HEK293T (cell line): ENCODE measurements around the gene COASY.

ENCODE experiments used
- BHLHE40 ChIP-seq: fragments of 450-650 bp; IDR thresholded peaks from 2 replicates; pipeline ENCODE4 v1.6.1; 2016; ENCODE audit warnings: mild to moderate bottlenecking, moderate library complexity, borderline replicate concordance
- FOXA1 ChIP-seq: fragments of 450-650 bp; IDR thresholded peaks from 2 replicates; pipeline ENCODE4 v1.6.1; 2016; ENCODE audit warnings: mild to moderate bottlenecking
- FOXM1 ChIP-seq: fragments of 450-650 bp; IDR thresholded peaks from 2 replicates; pipeline ENCODE4 v1.6.1; 2017; ENCODE audit warnings: mild to moderate bottlenecking, borderline replicate concordance
- SUZ12 ChIP-seq: fragments of 450-650 bp; IDR thresholded peaks from 2 replicates; pipeline ENCODE4 v1.6.1; 2016; ENCODE audit warnings: mild to moderate bottlenecking
- ZNF384 ChIP-seq: fragments of 450-650 bp; IDR thresholded peaks from 2 replicates; pipeline ENCODE4 v1.6.1; 2016
- TF ChIP-seq, protein P1 (sequence below): fragments of 450-650 bp; IDR thresholded peaks from 2 replicates; pipeline ENCODE4 v1.6.1; 2016

DNA sequence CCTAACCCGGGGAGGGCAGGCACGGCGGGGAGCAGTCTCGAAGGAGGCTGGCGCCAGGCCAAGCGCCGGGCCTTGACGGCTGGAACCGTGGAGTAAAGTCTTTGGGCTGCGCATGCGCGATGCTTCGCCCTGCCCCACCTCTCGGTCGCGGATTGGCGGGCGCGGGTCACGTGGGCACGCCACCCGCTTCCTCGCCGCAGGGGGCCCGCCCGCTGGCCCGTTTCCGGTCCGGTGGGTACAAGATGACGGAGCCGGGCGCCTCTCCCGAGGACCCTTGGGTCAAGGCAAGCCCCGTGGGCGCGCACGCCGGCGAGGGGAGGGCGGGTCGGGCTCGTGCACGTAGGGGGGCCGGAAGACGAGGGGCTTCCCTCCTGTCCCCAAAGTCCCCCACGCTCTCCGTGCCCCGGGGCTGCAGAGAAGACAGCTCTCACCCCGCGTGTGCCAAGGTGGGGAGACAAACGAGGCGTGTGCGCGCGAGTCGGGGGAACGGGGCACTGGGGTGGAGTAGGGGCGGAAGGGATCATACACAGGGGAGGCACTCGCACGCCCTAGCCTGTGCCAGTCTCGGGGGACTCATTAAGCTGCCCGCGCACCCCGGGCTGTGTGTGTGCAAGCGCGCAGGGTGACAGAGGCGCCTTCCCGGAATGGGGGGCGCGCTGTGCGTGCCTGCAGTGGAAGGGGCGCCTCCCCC, 5.1 kb downstream of the COASY start, which contains the start of gene MLX:
- no peak for TF ChIP-seq BHLHE40
- no peak for TF ChIP-seq FOXA1
- TF ChIP-seq FOXM1 = no peak
- no peak for TF ChIP-seq ZNF384
- TF ChIP-seq, protein P1, sequence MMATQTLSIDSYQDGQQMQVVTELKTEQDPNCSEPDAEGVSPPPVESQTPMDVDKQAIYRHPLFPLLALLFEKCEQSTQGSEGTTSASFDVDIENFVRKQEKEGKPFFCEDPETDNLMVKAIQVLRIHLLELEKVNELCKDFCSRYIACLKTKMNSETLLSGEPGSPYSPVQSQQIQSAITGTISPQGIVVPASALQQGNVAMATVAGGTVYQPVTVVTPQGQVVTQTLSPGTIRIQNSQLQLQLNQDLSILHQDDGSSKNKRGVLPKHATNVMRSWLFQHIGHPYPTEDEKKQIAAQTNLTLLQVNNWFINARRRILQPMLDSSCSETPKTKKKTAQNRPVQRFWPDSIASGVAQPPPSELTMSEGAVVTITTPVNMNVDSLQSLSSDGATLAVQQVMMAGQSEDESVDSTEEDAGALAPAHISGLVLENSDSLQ = no peak
- no peak for TF ChIP-seq SUZ12
